Measurements from ENCODE around the gene NRAP. TPM values are rescaled to one million over a fixed set of nuclear protein-coding genes. Genes with fewer than 3 reads are reported as not detected.

NRAP gene
- total and polyA plus RNA-seq, 5 donors: 117 to 479 (median 266) TPM

DNA sequence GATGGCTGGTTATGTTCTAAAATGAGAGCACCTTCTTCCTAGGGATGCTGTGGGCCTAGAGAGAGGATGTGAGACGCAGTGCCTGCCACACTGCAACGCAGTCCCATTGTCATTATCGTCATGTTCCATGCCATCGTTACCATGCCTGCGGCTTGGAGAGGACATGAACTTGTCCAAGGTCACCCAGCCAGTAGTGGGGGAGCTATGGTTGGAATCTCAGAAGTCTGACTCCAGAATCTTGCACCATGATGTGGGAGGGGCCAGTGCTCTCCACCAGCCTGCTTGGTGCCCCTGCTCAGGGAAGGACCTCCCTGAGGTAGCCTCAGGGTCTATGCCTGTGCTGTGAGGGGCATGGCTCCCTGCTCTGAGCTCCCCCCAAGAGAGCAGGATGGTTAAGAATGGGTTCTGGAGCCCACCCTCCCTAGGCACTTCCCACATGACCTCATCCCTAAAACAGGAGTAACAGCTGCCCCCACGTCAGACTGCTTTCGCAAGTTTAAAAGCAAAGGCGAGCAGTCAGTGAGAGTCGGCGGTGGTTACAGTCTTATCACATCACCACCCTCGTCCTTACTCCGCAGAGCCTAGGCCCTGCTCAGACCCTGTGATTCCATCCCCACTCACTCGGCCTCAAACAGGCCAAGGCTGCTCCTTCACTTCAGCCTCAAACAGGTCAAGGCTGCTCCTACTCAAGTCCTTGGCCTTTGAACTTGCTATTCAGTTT, 60.6 kb downstream of the NRAP start:
- peak; percentile 20 to 39 for ATAC-seq
- intact Hi-C loops (cut with DNase I): no loop called here
- Histone ChIP-seq H3K4me3 (ENCODE audit: low read length) (no peak overlapping the region), H3K27ac (ENCODE audit: low read length) (no peak overlapping the region), H3K27me3 (ENCODE audit: control insufficient read depth, insufficient read depth) (no peaks in the 10 kb centered on the region), H3K9me3 (ENCODE audit: control insufficient read depth, low read length) (no peaks in the 10 kb centered on the region), H3K4me1 (ENCODE audit: control insufficient read depth, insufficient read depth, low read length) (no peaks in the 10 kb centered on the region)
- DNase-seq: no peak
- WGBS: 80% methylated on average over 13 of the region's 13 CpGs

- Histone ChIP-seq H3K27me3 (ENCODE audit: control insufficient read depth, insufficient read depth) (no peaks in the 10 kb centered on the region), H3K4me1 (ENCODE audit: control insufficient read depth, insufficient read depth, low read length) (no peaks in the 10 kb centered on the region), H3K4me3 (ENCODE audit: low read length) (no peak overlapping the region), H3K27ac (ENCODE audit: low read length) (no peak overlapping the region), H3K9me3 (ENCODE audit: control insufficient read depth, low read length) (no peaks in the 10 kb centered on the region)
- intact Hi-C loops (cut with DNase I): no loop called here
- 93% methylated on average over 3 of the region's 3 CpGs for WGBS
- DNase-seq: no peak
- no peak for ATAC-seq
These were observed 63.3 kb downstream of the NRAP start for GRCh38 chr10:113600569-113600968.

GRCh38 chr10:113594652-113595051, 69.2 kb downstream of the NRAP start:
- H3K27me3 ChIP-seq (ENCODE audit: control insufficient read depth, insufficient read depth): no peaks in the 10 kb centered on the region
- WGBS: 88% methylated on average over 13 of the region's 13 CpGs
- no peak overlapping the region for H3K27ac ChIP-seq (ENCODE audit: low read length)
- ATAC-seq: no peak
- no peaks in the 10 kb centered on the region for H3K4me1 ChIP-seq (ENCODE audit: control insufficient read depth, insufficient read depth, low read length)
- no peaks in the 10 kb centered on the region for H3K9me3 ChIP-seq (ENCODE audit: control insufficient read depth, low read length)
- intact Hi-C loops (cut with DNase I): no loop called here
- no peak overlapping the region for H3K4me3 ChIP-seq (ENCODE audit: low read length)
- DNase-seq: no peak

GRCh38 chr10:113592380-113592779, 71.5 kb downstream of the NRAP start:
- Histone ChIP-seq H3K27ac (ENCODE audit: low read length) (no peak overlapping the region), H3K9me3 (ENCODE audit: control insufficient read depth, low read length) (no peaks in the 10 kb centered on the region), H3K4me3 (ENCODE audit: low read length) (no peak overlapping the region), H3K4me1 (ENCODE audit: control insufficient read depth, insufficient read depth, low read length) (no peaks in the 10 kb centered on the region), H3K27me3 (ENCODE audit: control insufficient read depth, insufficient read depth) (no peaks in the 10 kb centered on the region)
- intact Hi-C loops (cut with DNase I): no loop called here
- 82% methylated on average over 8 of the region's 8 CpGs for WGBS
- ATAC-seq: no peak
- no peak for DNase-seq

- no peaks in the 10 kb centered on the region for H3K4me1 ChIP-seq (ENCODE audit: control insufficient read depth, insufficient read depth, low read length)
- H3K27ac ChIP-seq (ENCODE audit: low read length): no peak overlapping the region
- WGBS: 81% methylated on average over 12 of the region's 12 CpGs
- H3K27me3 ChIP-seq (ENCODE audit: control insufficient read depth, insufficient read depth): no peaks in the 10 kb centered on the region
- ATAC-seq (no peak), DNase-seq (no peak)
- intact Hi-C loops (cut with DNase I): no loop called here
- H3K4me3 ChIP-seq (ENCODE audit: low read length): no peak overlapping the region
- no peaks in the 10 kb centered on the region for H3K9me3 ChIP-seq (ENCODE audit: control insufficient read depth, low read length)
These were observed 73.3 kb downstream of the NRAP start for GRCh38 chr10:113590581-113590980.

- ATAC-seq (no peak), DNase-seq (no peak)
- Histone ChIP-seq H3K4me3 (ENCODE audit: low read length) (no peak overlapping the region), H3K27me3 (ENCODE audit: control insufficient read depth, insufficient read depth) (no peaks in the 10 kb centered on the region), H3K9me3 (ENCODE audit: control insufficient read depth, low read length) (no peaks in the 10 kb centered on the region), H3K4me1 (ENCODE audit: control insufficient read depth, insufficient read depth, low read length) (no peaks in the 10 kb centered on the region), H3K27ac (ENCODE audit: low read length) (no peak overlapping the region)
- intact Hi-C loops (cut with DNase I): no loop called here
- WGBS: 77% methylated on average over 13 of the region's 13 CpGs
These were observed 74.6 kb downstream of the NRAP start for GRCh38 chr10:113589201-113589770.

- intact Hi-C loops (cut with DNase I): no loop called here
- ATAC-seq (peak in 1 of 2 donors; percentile 11), DNase-seq (no peak)
- WGBS: 67% methylated on average over 1 of the region's 1 CpG
- Histone ChIP-seq H3K27me3 (ENCODE audit: control insufficient read depth, insufficient read depth) (no peaks in the 10 kb centered on the region), H3K4me3 (ENCODE audit: low read length) (no peak overlapping the region), H3K27ac (ENCODE audit: low read length) (no peak overlapping the region), H3K4me1 (ENCODE audit: control insufficient read depth, insufficient read depth, low read length) (no peaks in the 10 kb centered on the region), H3K9me3 (ENCODE audit: control insufficient read depth, low read length) (no peaks in the 10 kb centered on the region)
These were observed 77.9 kb downstream of the NRAP start for GRCh38 chr10:113585949-113586348.

DNA sequence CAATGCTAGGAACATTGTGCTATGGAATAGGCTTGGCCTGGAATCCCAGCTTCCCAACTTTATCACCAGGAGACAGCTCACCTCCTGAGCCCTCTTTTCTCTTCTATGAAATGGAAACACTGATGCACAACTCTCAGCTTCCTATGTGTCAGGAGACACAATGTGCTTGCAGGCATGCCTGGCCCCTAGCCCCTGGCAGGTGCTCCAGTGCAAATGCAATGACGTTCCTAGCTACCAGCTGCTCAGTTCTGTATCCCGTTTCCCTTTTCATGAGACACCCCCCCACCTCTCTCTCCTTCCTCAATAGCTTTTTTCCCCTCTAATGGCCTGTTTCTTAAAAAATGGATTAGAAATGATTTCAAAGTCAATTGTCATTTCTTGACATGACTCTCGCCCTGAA, 80.3 kb downstream of the NRAP start:
- intact Hi-C loops (cut with DNase I): no loop called here
- H3K27ac ChIP-seq (ENCODE audit: low read length): no peak overlapping the region
- no peaks in the 10 kb centered on the region for H3K4me1 ChIP-seq (ENCODE audit: control insufficient read depth, insufficient read depth, low read length)
- no peak for DNase-seq
- H3K9me3 ChIP-seq (ENCODE audit: control insufficient read depth, low read length): no peaks in the 10 kb centered on the region
- H3K27me3 ChIP-seq (ENCODE audit: control insufficient read depth, insufficient read depth): no peaks in the 10 kb centered on the region
- H3K4me3 ChIP-seq (ENCODE audit: low read length): no peak overlapping the region
- ATAC-seq: no peak
- WGBS: 55% methylated on average over 3 of the region's 3 CpGs

GRCh38 chr10:113581092-113581491, 82.7 kb downstream of the NRAP start:
- WGBS: 80% methylated on average over 1 of the region's 1 CpG
- H3K4me1 ChIP-seq (ENCODE audit: control insufficient read depth, insufficient read depth, low read length): no peaks in the 10 kb centered on the region
- H3K27ac ChIP-seq (ENCODE audit: low read length): no peak overlapping the region
- no peak for DNase-seq
- no peaks in the 10 kb centered on the region for H3K9me3 ChIP-seq (ENCODE audit: control insufficient read depth, low read length)
- intact Hi-C loops (cut with DNase I): no loop called here
- ATAC-seq: no peak
- H3K27me3 ChIP-seq (ENCODE audit: control insufficient read depth, insufficient read depth): no peaks in the 10 kb centered on the region
- H3K4me3 ChIP-seq (ENCODE audit: low read length): no peak overlapping the region

DNA sequence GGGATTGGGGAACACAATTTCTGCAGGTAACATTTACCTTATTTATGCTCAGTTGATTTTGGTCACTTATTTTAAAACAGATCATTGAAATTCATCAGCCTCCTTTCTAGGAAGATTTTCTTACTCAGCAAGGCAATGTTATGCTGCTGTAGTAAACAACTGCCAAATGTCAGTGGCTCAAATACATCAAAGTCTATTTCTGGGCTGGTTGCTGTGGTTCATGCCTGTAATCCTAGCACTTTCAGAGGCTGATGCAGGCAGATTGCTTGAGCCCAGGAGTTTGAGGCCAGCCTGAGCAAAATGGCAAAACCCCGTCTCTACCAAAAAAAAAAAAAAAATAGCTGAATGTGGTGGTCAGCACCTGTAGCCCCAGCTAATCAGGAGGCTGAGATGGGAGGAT, 85.1 kb downstream of the NRAP start:
- Histone ChIP-seq H3K27me3 (ENCODE audit: control insufficient read depth, insufficient read depth) (no peaks in the 10 kb centered on the region), H3K4me1 (ENCODE audit: control insufficient read depth, insufficient read depth, low read length) (no peaks in the 10 kb centered on the region), H3K27ac (ENCODE audit: low read length) (no peak overlapping the region), H3K9me3 (ENCODE audit: control insufficient read depth, low read length) (no peaks in the 10 kb centered on the region), H3K4me3 (ENCODE audit: low read length) (no peak overlapping the region)
- DNase-seq (no peak), ATAC-seq (no peak)
- WGBS: 94% methylated on average over 1 of the region's 1 CpG
- intact Hi-C loops (cut with DNase I): no loop called here

DNA sequence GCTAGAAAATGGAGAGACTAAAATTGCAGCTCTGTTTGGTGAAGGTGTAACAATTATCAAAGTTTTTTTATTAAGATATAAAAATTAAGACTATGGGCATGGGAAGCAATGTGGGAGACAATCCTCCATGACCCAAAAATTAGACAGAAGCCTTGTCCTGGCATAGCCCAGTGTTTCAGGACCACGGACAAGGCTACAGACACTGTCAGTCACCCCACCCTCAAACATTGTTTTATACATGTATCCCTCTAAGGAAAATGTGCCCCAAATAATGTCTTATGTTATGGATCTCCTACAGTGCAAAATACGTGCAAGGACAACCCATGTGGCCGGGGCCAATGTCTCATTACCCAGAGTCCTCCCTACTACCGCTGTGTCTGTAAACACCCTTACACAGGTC, 87.0 kb downstream of the NRAP start:
- no peak overlapping the region for H3K27ac ChIP-seq (ENCODE audit: low read length)
- no peaks in the 10 kb centered on the region for H3K9me3 ChIP-seq (ENCODE audit: control insufficient read depth, low read length)
- DNase-seq (no peak), ATAC-seq (no peak)
- H3K27me3 ChIP-seq (ENCODE audit: control insufficient read depth, insufficient read depth): no peaks in the 10 kb centered on the region
- WGBS: 72% methylated on average over 4 of the region's 4 CpGs
- intact Hi-C loops (cut with DNase I): no loop called here
- no peaks in the 10 kb centered on the region for H3K4me1 ChIP-seq (ENCODE audit: control insufficient read depth, insufficient read depth, low read length)
- no peak overlapping the region for H3K4me3 ChIP-seq (ENCODE audit: low read length)

GRCh38 chr10:113573368-113573767, 90.5 kb downstream of the NRAP start:
- intact Hi-C loops (cut with DNase I): no loop called here
- Histone ChIP-seq H3K27me3 (ENCODE audit: control insufficient read depth, insufficient read depth) (no peaks in the 10 kb centered on the region), H3K4me1 (ENCODE audit: control insufficient read depth, insufficient read depth, low read length) (no peaks in the 10 kb centered on the region), H3K4me3 (ENCODE audit: low read length) (no peak overlapping the region), H3K9me3 (ENCODE audit: control insufficient read depth, low read length) (no peaks in the 10 kb centered on the region), H3K27ac (ENCODE audit: low read length) (no peak overlapping the region)
- 84% methylated on average over 1 of the region's 1 CpG for WGBS
- ATAC-seq: no peak
- DNase-seq: no peak

All from right cardiac atrium (tissue), 5 donors.